HG03439 (cell line): ENCODE measurements around the gene MUSTN1.

Experiments
- ATAC-seq: cut with Tn5 transposase; IDR thresholded peaks from one replicate; pipeline ENCODE4 v1.9.1; 2021; ENCODE audit warnings: mild to moderate bottlenecking, moderate library complexity; ENCODE audit not compliant: unreplicated experiment

Gene MUSTN1

DNA sequence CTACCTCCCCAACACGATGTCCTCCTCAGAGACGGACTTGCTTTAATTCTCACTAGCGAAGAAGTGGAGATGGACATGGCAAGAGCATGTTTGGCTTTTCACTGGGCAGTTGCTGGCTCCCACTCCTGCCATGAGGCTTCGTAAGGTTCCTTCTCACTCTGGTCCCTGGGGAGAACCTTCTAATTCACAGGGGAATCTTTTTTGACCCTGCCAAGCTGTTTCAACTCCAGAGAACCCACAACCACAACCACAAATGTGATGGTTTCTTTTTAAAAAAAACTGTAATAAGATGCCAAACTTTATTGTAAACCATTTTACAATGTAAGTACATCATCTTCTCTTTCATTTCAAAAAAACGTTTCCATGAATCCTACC lies 1.6 kb upstream of the MUSTN1 start:
- no peak for ATAC-seq

DNA sequence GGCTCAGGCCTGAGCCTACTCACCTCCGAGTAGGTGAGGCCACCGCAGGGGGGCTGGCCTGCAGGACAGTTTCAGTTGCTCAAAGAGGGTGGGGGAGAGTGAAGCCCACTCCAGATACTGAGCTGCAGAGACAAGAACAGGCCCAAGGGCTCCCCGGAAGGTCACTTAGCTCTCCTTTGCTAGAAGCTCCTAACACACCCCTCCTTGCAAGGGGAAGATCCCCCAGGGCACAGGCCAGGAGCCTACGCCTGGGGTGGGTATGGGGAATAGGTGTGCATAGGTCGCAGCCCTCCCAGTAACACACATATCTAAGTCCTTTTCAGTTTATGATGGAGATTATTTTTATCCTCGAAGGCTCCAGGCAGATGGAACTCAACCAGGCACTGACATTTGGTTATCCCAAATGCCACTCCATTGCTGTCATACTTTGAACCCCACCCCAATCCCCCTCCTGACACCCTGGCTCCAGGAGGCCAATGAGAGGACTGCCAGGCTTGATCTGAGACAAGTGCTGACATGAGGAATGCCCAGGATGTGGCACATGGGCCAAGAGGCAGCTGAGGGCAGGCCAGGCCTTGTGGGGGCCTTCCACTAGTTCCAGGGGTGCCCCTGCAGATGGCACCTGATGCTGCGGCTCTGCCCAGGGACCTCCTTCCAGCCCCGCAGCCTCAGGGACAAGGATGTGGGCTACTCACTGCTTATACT lies 1.1 kb upstream of the MUSTN1 start:
- ATAC-seq, result no peak

DNA sequence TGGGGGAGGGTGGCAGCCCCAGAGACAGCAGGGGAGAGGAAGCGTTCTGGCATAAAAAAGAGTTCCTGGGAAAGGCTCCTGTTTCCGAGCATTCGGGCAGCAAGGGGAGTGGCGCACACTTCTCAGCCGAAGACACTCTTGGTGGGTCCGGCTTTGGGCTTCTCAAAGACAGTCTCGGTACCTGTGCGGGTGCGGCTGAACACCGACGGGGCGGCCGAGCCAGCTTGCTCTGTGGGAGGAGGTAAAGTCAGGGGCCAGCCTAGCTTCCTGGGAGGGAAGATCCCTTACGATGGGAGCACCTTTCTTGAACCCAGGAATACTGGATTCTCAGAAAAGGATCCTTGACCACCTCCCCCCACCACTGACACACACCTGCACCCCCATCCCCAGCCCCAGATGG lies 1.6 kb downstream of the MUSTN1 start:
- no peak for ATAC-seq

DNA sequence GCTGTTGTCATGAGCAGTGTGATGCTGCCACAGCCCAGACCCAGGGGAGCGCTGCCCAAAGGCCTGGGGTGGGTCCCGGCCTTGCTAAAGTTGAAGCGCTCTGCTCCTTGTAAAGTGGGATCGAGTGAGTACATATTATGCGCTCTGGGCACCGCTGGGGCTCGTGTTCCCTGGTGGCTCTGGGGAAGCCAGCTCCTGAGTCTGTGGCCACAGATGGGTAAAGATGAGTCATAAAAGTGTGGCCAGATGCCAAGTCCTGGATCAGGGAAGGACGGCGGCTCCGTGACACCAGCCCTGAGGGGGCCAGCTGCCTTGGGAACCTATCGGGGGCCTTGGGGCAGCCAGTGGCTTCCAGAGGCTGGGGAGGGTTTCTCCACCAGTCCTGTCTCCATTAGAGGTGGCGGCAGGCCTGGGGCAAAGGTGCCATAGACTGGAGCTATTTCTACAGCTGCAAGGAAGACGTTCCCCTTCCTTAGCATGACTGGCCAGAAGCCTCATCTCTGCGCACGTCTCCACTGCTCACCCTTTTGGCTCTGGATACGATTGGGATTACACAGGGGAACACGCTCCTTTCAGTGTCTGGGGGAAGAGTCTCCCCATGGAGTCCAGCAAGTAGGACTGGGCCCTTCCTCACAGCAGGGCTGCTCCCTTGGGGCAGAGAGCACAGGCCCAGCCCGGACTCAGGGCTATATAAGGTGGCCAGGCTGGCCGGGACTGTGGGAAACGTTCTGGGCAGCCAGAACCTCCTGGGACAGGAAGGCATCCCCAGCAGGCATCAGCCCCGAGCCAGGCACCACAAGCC lies 3.1 kb downstream of the MUSTN1 start:
- ATAC-seq, result no peak

DNA sequence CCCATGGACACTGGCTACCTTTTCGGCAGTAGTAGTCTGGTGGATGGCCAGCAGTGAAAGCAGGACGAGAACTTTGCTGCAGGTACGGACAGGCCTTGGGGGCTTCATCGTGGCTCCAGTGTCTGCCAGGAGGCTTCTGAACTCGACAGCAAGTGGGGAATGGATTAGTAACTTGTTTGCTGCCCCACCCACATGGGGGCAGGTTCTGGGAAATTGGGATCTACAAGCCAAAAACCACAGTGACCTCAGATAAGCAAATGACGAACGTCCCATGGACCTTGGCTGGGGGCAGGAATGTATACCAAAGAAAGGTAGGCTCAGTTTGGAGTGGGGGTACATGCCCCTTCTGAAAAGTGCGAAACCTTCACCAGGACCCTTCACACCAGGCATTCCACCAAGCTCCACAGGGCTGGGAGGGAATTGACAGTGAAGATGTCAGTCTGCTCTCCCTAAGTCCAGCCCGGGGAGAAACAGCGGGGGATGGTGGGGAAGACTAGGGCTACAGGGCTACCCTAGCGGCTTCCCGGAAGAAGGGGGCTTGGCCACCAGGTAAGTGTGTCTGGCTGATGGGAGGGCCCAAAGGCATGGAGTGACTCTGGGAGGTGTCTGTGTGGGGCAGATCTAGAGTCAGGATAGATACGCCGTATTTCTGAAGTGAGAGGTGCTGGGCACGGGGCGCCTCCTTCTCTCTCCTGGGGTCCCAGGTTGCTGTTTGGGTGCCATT lies 4.1 kb downstream of the MUSTN1 start, which contains the start of gene ITIH4:
Gene ITIH4, minus strand, starts transcription at position 138 of the 724 bp plus-strand sequence. Its CDS starts 30 bp downstream, at position 108.
- ATAC-seq, result no peak

DNA sequence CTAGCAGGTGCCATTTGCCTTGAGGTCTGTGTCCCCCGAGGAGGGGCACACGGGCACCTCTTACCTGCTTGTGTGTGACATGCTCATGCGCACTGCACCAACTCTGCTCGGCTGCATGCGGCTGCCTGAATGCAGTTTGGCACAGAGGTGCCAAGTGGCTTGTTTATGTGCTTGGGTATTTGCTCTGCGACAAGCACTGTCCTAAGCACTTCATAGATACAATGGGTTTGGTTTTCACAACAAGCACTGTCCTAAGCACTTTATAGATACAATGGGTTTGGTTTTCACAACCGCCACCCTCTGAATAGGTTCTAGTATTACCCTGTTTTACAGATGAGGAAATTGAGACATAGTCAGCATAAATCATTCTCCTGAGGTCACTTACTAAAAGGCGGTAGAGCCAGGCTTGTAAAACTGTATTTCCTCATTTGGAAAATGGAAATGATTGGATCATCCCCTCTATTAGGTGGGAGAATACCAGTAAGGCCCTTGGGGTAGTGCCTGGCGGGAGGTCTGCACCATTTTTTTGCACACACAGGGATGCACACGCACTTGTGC lies 4.8 kb downstream of the MUSTN1 start:
- no peak for ATAC-seq

DNA sequence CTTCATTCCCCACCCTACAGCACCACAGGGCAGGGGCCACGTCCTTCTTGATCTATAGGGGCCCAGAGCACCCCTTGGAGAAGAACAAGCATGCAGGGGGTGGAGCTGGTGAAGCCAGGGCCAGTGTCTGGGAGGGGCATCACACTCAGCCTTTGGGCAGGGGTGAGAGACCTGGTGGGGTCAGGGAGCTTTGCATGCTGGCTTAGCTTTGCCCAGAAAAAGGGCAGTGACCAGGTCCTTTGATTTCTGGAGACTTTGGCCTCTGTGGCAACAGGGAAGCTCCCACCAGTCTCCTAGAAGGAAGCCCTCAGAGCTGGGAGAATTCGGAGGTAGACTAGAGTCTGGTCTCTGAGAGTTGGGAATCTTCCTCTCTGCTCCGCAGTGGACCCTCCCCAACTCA lies 5.3 kb downstream of the MUSTN1 start:
- ATAC-seq, result no peak

DNA sequence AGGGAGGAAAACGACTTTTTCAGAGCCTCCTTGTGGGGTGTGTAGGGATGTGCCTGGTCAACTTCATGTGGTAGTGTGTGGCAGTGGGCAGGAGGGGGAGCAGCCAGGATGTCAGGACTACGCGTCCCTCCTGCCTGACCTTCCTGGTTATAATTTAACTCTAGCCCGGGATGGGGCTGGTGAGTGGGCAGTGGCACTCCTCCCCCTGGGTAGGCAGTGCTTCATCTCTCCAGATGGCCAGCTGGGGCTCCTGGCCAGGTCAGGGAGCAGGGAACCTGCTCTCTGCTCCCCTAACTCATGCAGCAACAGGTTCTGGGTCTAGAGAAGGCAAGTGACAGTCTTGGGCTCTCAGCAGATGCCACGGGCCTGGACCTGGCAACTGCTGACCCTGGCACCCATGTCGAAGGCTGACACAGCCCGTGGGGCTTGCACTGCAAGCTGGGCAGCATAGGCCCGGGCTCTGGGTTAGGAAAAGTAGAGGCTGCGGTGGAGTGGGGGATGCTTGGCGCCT lies 6.9 kb downstream of the MUSTN1 start:
- ATAC-seq, result no peak

DNA sequence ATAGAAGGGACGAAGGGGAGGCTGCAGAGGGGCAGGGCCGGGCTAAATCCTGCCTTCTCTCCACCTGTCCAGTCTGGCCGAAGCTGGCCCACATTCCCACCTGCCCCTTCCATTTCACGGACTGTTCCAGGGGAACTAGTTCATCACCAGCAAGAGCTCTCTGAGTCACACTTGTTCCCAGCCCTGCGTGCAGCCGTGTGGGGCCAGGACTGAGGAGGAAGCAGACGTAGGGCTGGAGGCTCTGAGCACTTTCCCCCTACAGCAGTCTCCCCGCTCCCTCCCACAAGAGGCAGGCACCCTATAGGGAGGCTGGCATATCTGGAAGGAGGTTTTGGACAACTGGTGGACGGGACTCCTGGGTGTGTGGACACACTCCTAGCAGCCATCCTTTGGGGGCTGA lies 7.4 kb downstream of the MUSTN1 start:
- no peak for ATAC-seq

DNA sequence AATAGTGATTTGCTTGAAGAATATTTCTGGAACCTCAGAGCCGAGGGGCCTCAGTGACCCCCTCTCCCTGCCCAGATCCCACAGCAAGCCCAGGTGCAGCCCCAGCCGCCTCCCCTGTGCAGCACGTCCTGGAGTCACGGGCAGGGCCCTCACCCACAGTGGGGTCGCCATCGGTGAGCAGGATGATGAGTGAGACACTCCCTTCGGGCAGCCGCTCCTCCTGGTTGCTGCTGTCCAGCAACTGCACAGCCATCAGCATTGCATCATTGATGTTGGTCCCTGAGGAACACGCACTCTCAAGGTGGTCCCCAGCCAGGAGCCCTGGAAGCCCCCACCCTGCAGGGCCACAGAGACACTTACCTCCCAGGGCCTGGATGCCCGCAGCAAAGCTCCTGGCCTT lies 10.8 kb downstream of the MUSTN1 start:
- no peak for ATAC-seq

DNA sequence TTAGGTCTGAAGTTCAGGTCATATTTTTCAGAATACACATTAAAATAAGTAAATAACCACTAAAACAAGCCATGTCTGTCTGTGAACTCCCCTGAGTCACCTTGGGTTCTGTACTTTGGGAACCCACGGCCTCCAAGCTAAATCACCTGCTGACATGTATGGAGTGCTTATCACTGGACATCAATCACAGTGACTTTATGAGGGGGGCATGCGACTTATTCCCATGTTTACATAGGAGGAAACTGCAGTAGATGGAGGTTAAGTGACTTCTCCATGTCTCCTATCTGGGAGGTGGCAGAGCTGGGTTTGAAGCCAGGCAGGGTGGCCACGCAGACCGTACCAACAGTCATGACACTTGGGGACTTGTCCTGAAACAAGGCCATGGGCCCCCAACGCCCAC lies 12.5 kb downstream of the MUSTN1 start:
- ATAC-seq, result no peak

DNA sequence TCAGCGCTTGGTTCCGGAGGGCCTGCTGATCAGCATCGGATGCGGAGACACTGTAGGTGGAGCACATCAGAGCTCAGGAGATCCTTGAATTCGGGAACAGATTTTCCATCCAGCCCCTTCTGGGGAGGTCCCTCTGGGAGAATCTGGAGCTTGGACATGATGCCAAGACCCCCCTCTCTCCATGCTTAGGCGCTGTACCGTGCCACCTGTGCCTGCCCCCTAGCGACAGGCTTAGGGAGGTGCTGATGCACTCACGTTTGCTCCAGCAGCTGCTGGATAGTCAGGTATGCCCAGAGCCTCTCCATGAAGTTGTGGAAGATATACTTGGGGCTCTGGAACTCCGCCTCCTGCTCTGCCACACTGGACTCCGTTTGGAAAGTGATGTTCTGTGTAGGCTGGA lies 14.1 kb downstream of the MUSTN1 start:
- ATAC-seq, result no peak

DNA sequence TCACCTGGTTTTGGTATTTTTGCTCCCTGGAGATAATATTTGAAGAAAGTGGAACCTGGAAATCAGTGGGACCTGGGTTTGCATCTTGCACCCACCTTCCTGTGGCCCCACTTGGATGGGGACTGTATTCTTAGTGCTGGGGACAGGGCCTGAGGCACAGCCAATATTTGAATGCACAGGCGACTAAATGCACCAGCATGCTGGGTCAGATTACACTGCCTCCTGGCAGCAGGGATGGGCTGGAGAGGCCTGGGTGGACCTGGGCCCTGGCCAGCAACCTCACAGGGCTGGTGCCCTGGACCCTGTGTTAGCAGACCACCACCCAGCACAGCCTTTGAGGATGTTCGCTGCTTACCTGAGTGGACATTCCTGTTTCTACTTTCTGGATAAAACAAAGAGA lies 14.9 kb downstream of the MUSTN1 start:
- no peak for ATAC-seq

DNA sequence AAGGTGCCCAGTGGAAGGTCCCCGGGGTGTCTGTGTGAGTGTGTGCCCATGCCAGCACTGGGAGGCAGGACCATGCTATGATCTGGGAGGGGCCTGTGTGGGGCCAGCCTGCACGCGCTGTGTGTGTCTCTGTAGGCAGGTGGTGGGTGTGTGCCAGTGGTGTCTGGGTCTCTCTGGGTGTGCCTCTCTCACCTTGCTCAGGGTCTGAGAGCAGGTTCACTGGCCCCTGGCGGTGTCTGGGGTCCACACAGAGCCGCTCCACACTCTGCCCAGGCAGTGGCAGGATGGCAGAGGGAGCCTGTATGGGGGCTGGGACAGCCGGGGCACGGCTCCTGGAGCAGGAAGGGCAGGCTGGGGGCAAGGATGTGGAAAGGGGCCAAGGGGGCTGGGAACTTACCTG lies 17.0 kb downstream of the MUSTN1 start:
- no peak for ATAC-seq

DNA sequence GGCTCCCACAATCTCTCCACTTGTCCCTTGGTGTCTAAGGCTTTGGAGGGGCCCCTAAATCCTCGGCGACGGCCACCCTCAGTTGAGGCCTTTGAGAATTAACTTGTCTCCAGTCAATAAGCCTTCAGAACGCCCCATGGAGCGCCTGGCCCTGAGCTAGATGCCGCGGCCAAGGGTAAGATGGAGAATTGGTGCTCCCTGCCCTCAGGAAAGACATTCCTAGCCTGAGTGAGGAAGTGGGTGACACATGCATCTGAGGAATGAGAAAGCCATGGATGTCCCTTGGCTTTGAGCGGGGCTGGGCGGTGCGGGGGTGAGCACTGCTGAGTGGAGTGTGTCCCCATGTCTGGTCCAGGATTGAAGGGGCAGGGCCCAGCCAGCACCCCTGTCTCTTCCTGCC lies 17.6 kb downstream of the MUSTN1 start:
- ATAC-seq, result no peak

DNA sequence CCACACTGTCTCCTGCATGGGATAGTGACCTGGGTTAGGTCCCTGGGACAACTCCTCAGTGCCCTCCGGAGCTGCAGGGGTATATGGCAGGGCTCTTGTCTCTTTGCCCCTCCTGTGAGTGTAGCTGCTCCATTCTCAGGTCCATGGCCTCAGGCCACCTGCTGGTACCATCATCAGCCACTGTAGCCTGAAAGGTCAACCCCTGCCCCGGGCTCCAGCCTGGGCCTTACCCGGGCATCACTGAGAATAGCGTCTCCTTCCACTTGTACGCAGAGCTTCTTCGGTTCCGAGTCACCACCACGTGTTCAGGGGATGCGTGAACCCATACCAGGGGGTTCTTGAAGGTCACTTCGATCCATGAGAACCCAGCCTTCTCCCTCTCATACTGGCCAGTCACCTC lies 18.2 kb downstream of the MUSTN1 start:
- ATAC-seq, result no peak

DNA sequence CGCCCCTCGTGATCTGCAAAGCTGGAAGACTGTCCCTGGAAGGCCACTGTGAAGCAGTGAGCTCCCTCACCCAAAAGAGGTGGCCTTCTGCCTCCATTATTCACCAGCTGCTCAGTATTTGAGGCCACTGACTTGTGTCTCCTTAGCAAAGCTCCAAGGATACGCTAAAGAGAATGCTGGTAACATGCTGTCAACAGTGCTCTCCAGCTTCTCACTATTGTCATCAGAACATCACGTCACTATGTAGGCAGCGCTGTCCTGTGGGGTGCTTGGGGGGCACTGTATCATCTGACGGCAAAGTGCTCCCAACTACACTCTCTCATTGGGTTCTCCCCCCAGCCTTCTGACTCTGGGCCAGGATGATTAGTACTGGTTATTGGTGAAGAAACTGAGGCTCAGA lies 18.6 kb downstream of the MUSTN1 start:
- no peak for ATAC-seq

DNA sequence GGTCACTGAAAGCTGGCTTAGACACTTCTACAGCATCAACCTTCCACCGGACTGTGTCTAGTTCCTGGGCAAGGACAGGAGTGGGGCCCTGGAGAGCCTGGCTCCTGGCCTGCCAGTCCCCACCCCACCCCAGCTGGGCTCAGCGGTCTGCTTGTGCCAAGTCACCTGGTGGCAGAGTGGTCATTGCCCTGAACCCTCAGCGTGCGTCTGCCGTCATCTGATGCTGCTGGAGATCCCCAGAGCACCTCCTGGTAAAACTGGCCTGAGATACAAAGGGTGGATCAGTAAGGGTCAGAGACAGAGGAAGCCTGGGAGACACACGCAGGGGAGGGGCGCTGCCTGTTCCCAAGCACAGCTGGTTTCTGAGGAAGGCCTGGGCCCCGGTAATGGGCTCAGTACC lies 21.0 kb downstream of the MUSTN1 start:
- no peak for ATAC-seq

DNA sequence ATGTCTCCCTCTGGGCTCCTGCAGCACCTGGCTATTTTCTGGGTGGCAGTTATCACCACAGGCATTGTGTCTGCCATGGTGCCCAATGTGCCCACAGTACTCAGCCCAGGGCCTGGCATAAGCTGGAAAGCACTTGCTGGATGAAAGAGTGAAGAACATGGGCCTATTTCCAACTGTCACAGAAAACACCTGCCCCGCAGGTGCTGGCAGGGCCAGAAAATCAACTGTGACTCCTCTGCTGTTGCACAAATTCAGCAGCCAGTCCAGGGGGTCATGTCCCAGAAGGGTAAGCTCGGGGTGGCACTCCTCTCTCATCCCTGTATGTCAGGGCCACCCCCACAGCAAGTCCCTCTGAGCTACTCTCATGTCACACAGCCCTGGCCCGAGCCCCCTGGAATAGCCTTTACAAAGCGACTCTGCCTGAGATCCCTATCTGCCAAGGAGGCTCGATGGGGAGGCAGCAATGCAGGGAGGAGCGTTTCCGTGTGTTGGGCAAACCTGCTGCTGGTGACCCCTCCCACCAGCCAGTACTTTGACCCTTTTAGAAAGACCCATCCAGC lies 23.3 kb downstream of the MUSTN1 start:
- ATAC-seq, result no peak

DNA sequence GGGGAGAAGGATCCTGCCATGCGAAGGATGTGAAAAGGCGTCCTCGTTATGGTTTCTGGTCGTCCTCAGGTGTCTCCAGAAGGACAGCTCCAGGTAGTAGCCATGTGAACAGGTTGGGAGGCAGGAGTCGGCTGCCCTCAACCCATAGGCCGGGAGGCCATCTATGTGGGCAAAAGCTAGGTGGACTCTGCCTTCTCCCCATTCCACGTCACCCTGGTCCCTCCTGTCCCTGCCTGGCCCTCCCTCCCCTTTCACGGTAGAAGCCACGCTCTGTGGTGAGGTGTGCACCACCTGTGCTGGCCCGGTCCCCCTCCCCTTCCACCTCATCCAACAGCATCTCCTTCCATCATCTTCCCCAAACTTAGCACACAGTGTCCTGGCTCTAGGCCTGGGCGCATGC lies 23.9 kb downstream of the MUSTN1 start:
- no peak for ATAC-seq
